NCI-H1417 treated with DMSO at 0.1 percent for 48 hours (cell line): Measurements from ENCODE around the gene CTBP1.

Source experiments
- DNase-seq: peaks from one replicate; lab custom pipeline; 2025; lab: John Stamatoyannopoulos, UW

The CTBP1 gene

DNA sequence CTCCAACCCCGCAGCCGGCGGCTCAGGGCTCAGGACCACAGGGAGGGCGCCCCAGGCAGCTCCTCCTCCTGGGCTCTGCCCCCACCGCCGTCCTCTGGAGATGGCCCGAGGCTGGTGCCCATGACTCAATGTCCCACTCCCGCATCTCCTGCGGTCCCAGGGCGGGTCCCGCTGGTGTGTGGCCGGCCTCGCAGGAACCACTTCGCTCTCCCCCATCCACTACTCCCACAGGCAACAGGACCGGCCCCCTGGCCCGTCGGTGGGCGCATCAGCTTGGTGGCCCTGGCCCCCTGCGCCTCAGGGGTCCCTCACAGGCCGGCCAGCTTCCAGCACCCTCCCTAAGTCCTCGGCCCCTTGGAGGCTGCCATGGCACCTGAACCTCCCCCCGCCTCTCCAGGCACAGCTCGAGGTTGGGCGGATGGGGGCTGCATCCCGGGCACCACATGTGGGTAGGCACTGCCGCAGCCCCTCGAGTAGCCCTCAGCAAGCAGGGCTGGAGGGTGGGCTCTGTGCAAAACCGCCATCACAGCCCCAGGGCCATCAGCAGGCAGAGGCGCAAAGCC is 53.7 kb downstream of the CTBP1 start:
- DNase-seq, result no peak

- no peak for DNase-seq
These were observed 54.7 kb downstream of the CTBP1 start for GRCh38 chr4:1194010-1194900.

GRCh38 chr4:1193206-1194009 is 55.5 kb downstream of the CTBP1 start:
- DNase-seq, result no peak

DNA sequence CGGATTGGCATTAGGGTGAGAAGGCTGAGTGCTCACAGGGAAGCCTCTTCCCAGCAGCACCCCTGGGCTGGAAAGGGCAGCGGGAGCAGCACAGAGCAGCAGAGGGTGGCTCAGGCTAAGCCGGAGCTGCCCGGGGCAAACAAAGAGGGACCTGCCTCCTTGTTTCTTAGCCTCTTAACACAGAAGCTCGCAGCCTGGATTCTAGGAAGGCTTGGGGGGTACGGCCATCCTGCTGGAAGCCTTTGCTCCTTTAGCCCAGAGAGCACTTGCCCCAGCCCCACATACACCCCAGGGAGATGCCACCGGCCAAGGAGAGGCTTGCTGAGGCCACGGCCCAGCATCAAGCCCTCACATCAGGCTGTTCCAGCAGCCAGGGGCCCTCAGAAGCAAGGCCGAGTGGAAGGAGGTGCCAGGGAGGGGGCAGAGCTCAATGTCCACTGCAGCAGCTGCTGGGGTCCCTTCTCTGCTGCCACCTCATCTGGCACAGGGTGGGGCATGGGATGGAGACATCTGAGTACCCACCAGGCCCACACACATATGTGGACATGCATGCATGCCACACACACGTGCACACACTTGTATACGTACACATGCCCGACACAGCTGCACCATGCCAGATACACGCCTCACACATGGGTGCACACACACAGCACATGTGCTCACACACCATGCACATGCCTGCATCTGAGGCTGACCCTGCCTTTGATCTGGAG is 56.3 kb downstream of the CTBP1 start:
- DNase-seq, result no peak

- DNase-seq, result no peak
These were observed 56.8 kb downstream of the CTBP1 start for GRCh38 chr4:1192091-1192492.

- no peak for DNase-seq
These were observed 57.3 kb downstream of the CTBP1 start for GRCh38 chr4:1191621-1192020.

DNA sequence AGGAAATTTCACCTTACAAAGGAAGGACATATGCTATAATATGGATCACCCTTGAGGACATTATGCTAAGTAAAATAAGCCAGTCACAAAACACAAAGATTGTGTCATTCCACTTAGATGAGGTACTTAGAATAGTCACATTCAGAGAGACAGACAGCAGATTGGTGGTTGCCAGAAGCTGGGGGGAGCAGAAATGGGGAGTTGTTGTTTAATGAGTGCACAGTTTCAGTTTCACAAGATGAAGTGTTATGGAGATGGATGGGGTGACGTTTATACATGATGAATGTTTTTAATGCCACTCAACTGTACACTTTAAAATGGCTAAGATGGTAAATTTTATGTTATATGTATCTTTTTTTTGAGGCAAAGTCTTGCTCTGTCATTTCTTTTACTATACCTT is 61.7 kb downstream of the CTBP1 start:
- no peak for DNase-seq

GRCh38 chr4:1183985-1184773 is 64.8 kb downstream of the CTBP1 start:
- DNase-seq, result no peak

GRCh38 chr4:1182313-1182712 is 66.6 kb downstream of the CTBP1 start:
- no peak for DNase-seq

GRCh38 chr4:1180663-1181062 is 68.3 kb downstream of the CTBP1 start:
- no peak for DNase-seq

DNA sequence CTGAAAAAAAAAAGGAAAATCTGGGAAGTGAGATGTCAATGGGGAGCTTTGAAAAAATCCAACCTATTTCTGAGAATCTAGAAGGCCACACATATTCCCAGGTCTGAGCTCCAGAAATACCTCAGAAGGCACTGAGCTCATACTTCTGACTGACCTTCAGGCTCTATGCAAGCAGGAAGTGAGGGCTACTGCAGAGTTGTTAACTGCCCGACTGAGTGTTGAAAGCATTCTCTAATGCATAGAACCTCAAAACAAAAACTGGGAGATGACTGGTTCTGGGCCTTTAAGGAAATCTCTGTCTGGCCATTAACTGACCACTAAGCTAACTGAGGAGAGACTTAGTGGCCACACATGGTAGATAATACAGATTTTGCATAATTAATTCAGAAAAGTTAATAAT is 69.0 kb downstream of the CTBP1 start:
- no peak for DNase-seq

DNA sequence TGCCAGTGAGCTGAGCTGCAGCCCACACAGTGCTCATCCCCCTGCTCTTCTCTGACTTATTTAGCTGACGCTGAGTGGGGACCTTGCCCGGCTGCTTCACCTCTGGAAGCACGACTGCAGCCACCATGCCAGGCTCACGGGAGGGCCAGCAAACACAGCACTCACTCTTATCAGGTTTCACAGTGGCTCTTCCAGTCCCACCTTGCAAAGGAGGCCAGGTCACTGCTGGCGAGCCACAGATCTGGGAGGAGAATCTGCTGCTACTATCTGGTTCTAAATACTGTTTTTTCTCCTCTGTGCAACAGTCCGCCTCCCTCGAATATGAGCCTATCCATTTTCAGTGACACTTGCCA is 69.9 kb downstream of the CTBP1 start:
- no peak for DNase-seq

DNA sequence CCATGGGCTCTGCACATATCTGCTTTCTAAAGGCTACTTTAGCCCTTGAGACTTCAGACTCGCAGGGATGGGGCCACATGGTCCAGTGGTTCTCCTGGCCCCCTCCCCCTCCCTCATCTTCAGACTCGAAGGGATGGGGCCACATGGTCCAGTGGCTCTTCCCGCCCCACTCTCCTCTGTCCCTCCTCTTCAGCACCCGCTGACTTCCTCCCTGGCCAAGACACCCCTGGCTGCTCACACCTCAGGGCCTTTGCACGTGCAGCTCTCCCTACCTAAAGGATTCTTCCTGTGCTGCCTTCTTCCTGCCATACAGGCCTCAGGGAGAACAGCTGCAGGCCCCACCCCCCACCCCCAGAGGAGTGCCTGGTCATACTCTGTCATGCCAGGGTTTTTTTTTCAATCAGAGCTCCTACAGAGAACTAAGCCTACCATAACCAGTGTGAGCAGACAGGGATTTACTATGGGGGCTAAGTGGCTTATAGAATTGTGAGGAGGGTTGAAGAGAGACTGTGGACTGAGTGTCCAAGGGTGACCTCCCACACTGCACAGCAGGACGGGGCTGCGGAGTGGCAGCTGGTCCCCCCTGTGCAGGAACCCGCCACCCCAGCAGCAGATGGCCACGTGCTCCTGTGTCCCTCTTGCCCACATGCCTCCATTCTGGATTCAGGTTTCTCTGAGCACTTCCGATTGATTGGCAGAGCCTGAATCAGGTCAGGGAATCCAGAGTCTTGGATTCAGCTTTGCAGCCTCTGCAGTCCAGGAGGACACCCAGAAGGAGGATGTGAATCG is 70.4 kb downstream of the CTBP1 start:
- DNase-seq, result no peak

DNA sequence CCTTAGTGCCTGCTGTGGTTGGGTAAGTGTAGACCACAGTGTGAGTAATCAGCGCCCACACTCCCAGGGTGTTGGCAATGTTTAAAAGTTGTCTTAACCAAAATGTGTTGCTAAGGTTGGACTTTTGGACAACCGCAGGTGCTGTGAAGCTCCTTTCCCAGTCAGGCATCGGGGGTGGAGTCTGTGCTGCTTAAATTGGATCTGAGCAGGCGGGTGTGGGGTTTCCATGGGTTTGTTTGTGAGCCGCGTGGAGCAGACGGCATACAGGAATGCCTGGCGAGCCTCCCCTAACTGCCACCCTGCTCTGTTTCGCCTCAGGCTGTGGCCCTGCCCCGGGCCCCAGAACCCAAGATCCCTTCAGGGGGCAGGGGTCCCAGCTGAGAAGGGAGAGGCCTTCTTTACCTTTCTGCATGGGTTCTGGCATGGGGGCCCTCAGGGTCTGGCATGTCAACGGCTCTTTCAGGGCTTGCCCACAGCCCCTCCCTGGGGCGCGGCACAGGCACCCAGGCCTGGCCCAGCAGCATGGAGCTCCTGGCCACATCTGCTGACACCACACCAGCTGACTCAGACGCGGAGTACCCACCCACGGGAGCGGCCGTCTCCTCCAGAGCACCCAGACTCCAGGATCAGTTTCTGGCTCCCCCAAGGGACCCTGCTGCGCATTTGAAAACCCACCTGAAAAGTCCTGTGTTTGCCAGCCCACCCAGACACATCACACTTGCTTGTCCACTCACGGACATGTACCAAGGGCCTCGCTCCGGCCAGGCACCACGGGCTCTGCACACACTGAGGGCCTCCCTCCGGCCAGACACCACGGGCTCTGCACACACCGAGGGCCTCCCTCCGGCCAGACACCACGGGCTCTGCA is 71.4 kb downstream of the CTBP1 start:
- DNase-seq, result no peak

DNA sequence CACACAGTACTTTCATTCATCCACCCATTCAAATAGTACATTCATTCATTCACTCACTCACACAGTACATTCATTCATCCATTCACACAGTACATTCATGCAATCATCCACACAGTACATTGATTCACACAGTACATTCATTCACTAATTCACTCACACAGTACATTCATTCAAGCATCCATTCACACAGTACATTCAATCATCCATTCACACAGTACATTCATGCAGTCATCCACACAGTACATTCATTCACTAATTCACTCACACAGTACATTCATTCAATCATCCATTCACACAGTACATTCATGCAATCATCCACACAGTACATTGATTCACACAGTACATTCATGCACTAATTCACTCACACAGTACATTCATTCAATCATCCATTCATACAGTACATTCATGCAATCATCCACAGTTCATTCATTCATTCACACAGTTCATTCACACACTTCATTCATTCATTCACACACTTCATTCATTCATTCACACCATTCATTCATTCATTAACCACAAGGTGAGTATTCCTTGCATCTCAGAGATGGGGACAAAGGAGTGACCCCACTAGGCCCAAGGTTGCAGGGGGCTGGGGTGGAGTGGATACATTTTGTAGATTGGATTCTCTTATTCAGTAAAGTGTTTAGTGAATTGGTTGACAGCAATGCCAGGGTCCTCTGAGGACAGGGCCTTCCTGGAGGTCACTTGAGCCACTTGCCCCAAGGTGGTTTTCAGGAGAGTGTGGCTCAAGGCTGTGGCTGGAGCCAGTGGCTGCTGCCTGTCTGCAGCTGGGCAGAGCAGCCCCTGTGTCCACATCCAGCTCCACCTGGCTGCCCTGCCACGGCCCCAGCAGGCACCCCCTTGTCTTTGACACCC is 72.3 kb downstream of the CTBP1 start:
- no peak for DNase-seq

GRCh38 chr4:1175635-1176229 is 73.2 kb downstream of the CTBP1 start:
- no peak for DNase-seq

- DNase-seq, result no peak
These were observed 73.8 kb downstream of the CTBP1 start for GRCh38 chr4:1174941-1175634.
